Kidney (tissue), 14 donors: ENCODE data around the gene ANGPTL7. TPM values are rescaled to one million over a fixed set of nuclear protein-coding genes. Genes with fewer than 3 reads are reported as not detected.

Experiments used
- DNase-seq, 5 donors: peaks; one replicate each; pipeline ENCODE4 v3.0.0-alpha.2; 2013 to 2020
- FAIRE-seq: peaks from 2 replicates; lab custom pipeline; 2012; peaks lifted over from hg19 to GRCh38; lab: Jason Lieb, UNC
- H3K27ac ChIP-seq, 2 donors: one replicate each; pipeline ENCODE4 v1.7.0; 2013; ENCODE audit warnings: low read depth in 2 of 2, low read length in 2 of 2, inconsistent platforms in 1 of 2
- H3K27me3 ChIP-seq: one replicate; pipeline ENCODE4 v1.7.1; 2013; ENCODE audit warnings: low read length, inconsistent platforms; ENCODE audit not compliant: control insufficient read depth, insufficient read depth
- H3K36me3 ChIP-seq, 3 donors: one replicate each; pipeline versions ENCODE4 v1.7.0 to v1.7.1; 2013; ENCODE audit warnings: low read length in 3 of 3, control low read depth in 1 of 3, inconsistent platforms in 1 of 3; ENCODE audit not compliant: insufficient read depth in 3 of 3, control insufficient read depth in 2 of 3
- H3K4me1 ChIP-seq, 3 donors: one replicate each; pipeline versions ENCODE4 v1.7.0 to v1.7.1; 2013; ENCODE audit warnings: low read length in 3 of 3, inconsistent platforms in 1 of 3, low read depth in 1 of 3; ENCODE audit not compliant: control insufficient read depth in 2 of 3, insufficient read depth in 2 of 3
- H3K4me3 ChIP-seq, 3 donors: one replicate each; pipeline versions ENCODE4 v1.7.0 to v1.8.1; 2013; ENCODE audit warnings: low read length in 3 of 3, control low read depth in 1 of 3, inconsistent platforms in 1 of 3
- H3K9ac ChIP-seq, 3 donors: one replicate each; pipeline versions ENCODE4 v1.7.0 to v1.7.1; 2013; ENCODE audit warnings: low read length in 3 of 3, control low read depth in 1 of 3, inconsistent platforms in 1 of 3
- H3K9me3 ChIP-seq, 3 donors: one replicate each; pipeline versions ENCODE4 v1.7.0 to v1.7.1; 2013; ENCODE audit warnings: low read length in 3 of 3, control low read depth in 1 of 3, inconsistent platforms in 1 of 3; ENCODE audit not compliant: control insufficient read depth in 2 of 3, insufficient read depth in 1 of 3
- intact Hi-C: fragments of 100-400 bp; cut with DNase I; formaldehyde crosslinking; loops from one replicate; pipeline ENCODE4 v1.11.1; 2022
- polyA plus RNA-seq: library from polyadenylated mRNA; stranded (reverse); fragments of 350-450 nt; fragmentation: Illumina TruSeq; extraction: RNeasy Lipid Tissue Mini Kit (QIAGEN cat#74804); gene quantifications from one replicate; pipeline ENCODE4 v1.2.3, GENCODE V29; 2014; ENCODE audit warnings: low read depth, low replicate concordance; ENCODE audit not compliant: insufficient read depth
- total RNA-seq: library from RNA; stranded (reverse); fragmentation: NEBNext Ultra II Directional; extraction: Animal tissue kit (Norgen Biotek cat#: 25700); gene quantifications from one replicate; pipeline ENCODE4 v1.2.1, GENCODE V29; 2021
- TF ChIP-seq, protein P1 (sequence below): IDR thresholded peaks from 3 replicates; pipeline ENCODE4 v1.5.1; 2012; ENCODE audit warnings: mild to moderate bottlenecking, moderate library complexity, borderline replicate concordance; ENCODE audit not compliant: insufficient read depth; ENCODE audit errors: extremely low read depth
- donor health status: control.
- donor health status: control.
- donor health status: control.
- donor health status: control.
- donor health status: control.
- donor health status: DM: yes; HTN: yes; CAD: no.
- donor health status: Normal renal cell carcinoma (clear cell type).

Gene ANGPTL7
- total and polyA plus RNA-seq, 2 donors from 2014 or later, result 0.19 to 0.24 TPM

DNA sequence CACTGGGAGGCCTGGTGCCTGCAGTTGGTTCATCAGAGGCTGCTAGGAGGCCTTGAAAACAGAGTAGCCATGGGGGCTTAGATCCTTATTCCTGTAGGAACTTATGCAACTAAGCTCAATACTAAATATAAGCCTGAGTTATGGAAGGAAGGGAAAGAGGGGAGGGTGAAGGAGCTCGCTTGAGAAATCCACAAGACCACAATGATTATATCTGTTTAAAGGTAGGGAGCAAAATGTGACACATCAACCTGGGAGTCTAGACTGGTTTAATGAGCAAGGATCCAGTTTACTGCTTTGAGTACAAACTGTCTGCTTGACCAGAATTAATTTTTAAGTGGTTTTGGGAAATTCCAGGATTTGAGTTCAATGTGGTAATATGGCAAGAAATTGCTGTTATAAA is 20.4 kb upstream of the ANGPTL7 start:
- Histone ChIP-seq H3K9ac (no peak overlapping the region), H3K4me1 (no peaks in the 10 kb centered on the region), H3K4me3 (no peak overlapping the region), H3K27me3 (no peaks in the 10 kb centered on the region), H3K36me3 (no peaks in the 10 kb centered on the region), H3K9me3 (no peaks in the 10 kb centered on the region), H3K27ac (no peak overlapping the region)
- TF ChIP-seq, protein P1, sequence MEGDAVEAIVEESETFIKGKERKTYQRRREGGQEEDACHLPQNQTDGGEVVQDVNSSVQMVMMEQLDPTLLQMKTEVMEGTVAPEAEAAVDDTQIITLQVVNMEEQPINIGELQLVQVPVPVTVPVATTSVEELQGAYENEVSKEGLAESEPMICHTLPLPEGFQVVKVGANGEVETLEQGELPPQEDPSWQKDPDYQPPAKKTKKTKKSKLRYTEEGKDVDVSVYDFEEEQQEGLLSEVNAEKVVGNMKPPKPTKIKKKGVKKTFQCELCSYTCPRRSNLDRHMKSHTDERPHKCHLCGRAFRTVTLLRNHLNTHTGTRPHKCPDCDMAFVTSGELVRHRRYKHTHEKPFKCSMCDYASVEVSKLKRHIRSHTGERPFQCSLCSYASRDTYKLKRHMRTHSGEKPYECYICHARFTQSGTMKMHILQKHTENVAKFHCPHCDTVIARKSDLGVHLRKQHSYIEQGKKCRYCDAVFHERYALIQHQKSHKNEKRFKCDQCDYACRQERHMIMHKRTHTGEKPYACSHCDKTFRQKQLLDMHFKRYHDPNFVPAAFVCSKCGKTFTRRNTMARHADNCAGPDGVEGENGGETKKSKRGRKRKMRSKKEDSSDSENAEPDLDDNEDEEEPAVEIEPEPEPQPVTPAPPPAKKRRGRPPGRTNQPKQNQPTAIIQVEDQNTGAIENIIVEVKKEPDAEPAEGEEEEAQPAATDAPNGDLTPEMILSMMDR, result no peak
- DNase-seq (no peak), FAIRE-seq (no peak)
- intact Hi-C loops, result no loop called here

DNA sequence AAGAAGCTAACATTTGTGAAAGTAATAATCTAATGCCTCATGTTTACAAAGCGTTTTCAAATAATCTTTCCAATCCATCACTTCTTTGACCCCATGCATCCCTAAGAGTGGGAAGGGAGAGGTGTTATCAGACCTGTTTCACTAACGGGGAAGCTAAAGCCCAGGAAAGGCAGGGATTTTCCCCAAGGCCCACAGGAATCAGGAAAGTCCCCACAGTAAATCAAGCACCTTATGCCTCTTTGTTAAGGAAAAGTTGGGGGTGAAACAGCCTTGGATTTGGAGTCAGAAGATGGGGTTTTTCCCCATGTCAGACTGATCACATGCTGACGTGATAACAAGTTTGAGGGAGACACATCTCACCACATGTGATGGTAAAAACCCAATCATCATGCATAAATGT is 20.0 kb upstream of the ANGPTL7 start:
- DNase-seq (no peak), FAIRE-seq (no peak)
- H3K4me3 ChIP-seq, result no peak overlapping the region
- TF ChIP-seq, protein P1, result no peak
- H3K27ac ChIP-seq, result no peak overlapping the region
- no peaks in the 10 kb centered on the region for H3K9me3 ChIP-seq
- H3K36me3 ChIP-seq, result no peaks in the 10 kb centered on the region
- no peak overlapping the region for H3K9ac ChIP-seq
- intact Hi-C loops, result no loop called here
- no peaks in the 10 kb centered on the region for H3K27me3 ChIP-seq
- no peaks in the 10 kb centered on the region for H3K4me1 ChIP-seq

- no peak overlapping the region for H3K4me3 ChIP-seq
- no peaks in the 10 kb centered on the region for H3K9me3 ChIP-seq
- H3K4me1 ChIP-seq, result no peaks in the 10 kb centered on the region
- FAIRE-seq (no peak), DNase-seq (no peak)
- no peaks in the 10 kb centered on the region for H3K27me3 ChIP-seq
- no peak overlapping the region for H3K9ac ChIP-seq
- no peaks in the 10 kb centered on the region for H3K36me3 ChIP-seq
- intact Hi-C loops, result no loop called here
- TF ChIP-seq, protein P1, result no peak
- H3K27ac ChIP-seq, result no peak overlapping the region
These were observed 19.1 kb upstream of the ANGPTL7 start for GRCh38 chr1:11170102-11170501.

DNA sequence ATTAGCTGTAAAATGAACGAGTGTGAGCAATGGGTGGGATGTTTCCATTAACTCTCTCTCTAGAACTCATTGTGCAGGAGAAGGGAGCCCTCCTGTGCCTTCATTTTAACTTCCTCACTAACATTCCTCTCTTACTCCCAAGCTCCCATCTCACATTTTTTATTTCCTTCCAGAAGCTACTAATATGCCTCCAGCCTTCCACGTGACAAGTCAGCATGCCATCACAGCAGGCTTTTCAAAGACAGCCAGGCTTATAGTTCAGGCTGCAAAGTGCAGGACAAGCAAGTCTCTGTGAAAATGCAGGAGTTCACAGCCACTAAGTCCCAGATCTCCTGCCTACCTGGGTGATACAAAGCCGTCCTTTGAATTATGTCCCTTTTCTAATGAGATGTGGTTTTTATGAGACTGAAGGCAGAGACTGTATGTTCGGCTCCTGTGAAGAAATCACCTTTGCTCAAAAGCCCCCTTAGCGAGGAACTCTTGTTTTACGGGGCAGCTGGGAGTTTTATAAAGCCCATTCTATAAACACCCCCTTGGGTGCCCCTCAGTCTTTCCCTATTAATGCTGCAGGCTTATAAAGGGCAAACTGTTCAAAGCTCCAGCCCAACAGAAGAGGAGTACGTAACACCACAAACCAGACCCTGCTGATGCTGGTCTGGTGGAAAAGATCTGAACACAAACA is 14.8 kb upstream of the ANGPTL7 start:
- no peak overlapping the region for H3K4me3 ChIP-seq
- H3K9me3 ChIP-seq, result no peaks in the 10 kb centered on the region
- peaks cover 0 to 6% (median 2%) of the 10 kb centered on the region in 3 donors for H3K36me3 ChIP-seq
- FAIRE-seq (no peak), DNase-seq (no peak)
- peaks cover 0 to 2% (median 0%) of the 10 kb centered on the region in 3 donors for H3K4me1 ChIP-seq
- TF ChIP-seq, protein P1, result no peak
- intact Hi-C loops, result no loop called here
- no peak overlapping the region for H3K27ac ChIP-seq
- no peaks in the 10 kb centered on the region for H3K27me3 ChIP-seq
- no peak overlapping the region for H3K9ac ChIP-seq
